NCI-H2081 (cell line): Measurements from ENCODE around the gene C1orf226.
"Not testable (repeated sequence)": the region's sequence is repeated elsewhere in the genome, so short reads cannot be mapped to it uniquely, and the experiment has no call there.

ENCODE experiments used
- DNase-seq, 2 experiments: peaks; one replicate each; lab custom pipeline; 2025; lab: John Stamatoyannopoulos, UW

Gene C1orf226, protein sequence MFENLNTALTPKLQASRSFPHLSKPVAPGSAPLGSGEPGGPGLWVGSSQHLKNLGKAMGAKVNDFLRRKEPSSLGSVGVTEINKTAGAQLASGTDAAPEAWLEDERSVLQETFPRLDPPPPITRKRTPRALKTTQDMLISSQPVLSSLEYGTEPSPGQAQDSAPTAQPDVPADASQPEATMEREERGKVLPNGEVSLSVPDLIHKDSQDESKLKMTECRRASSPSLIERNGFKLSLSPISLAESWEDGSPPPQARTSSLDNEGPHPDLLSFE

GRCh38 chr1:162381383-162381782 lies at the start of gene C1orf226:
Gene C1orf226, plus strand, starts transcription at chr1:162381728. Its CDS starts 174 bp downstream, at chr1:162381902.
- no peak for DNase-seq

DNA sequence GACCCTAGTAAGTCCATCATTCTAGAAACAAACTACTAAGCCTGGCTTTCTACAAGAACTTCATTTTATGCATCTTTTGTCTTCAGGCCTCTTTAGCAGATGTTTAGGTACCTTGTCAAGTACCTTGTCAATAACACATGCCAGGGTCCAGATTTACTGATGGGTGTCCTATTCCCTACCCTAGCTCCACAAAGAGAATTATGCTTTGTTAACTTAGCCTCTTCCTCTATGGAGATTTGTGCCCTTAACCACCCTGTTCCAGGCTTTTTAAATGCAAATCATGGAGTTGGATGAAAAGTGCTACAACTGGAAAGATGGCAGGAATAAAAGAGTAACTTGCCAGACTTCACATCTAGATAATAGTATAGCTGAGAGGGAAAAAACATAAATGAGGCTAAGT lies 47.5 kb upstream of the C1orf226 start:
- DNase-seq: no peak

- DNase-seq: peak in 1 of 2 experiments; percentile 23
Observed at GRCh38 chr1:162335126-162335525, 46.4 kb upstream of the C1orf226 start.

DNA sequence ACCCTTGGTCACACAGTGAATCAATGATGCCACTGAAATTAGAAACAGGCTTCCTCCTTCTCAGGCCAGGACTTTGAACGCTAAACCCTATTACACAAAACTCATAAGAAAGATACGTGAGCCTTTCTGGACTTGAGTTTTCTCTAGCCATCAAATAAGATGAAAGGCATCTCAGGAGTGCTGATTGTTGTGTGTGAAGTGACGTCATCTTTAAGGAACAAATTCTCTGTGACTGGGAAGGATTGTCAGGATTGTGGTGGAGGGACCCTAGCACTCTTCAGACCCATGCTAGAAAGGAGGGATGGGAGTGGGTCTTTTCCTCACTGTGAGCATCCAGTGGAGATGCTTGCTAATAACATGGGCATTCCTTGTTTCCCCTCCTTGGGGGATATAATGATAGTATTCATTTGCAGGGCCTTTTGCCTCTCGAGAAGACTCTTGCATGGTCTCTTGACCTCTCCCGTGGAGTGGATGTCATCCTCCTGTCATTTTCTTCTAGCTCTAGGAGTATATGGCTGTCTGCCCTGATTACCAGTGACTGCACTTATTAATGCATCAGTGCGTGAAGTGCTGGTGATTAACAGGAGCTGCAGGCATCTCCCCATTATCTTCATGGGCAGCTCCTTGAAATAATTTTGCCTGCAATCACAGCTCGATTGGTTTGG lies 44.8 kb upstream of the C1orf226 start:
- no peak for DNase-seq

- no peak for DNase-seq
Observed at GRCh38 chr1:162342452-162342983, 39.0 kb upstream of the C1orf226 start.

DNA sequence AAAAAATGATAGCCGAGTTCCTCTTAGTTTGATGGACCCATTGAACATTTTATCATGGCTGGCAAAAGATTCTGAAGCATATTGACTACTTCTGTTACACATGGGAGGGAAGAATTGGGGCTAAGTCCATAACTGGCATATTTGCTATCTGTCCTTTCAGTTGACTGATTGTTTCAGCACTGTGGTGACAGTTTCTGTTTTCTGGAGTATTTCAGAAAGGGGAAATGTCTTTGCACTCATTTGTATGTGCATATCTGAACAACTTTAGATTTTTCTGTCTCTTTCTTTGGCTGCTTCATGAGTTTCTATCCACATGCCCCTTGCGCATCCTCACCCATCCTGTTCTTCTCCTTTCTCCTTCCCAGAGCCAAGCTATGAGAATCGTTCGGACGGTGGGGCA lies 38.1 kb upstream of the C1orf226 start:
- DNase-seq: no peak

DNA sequence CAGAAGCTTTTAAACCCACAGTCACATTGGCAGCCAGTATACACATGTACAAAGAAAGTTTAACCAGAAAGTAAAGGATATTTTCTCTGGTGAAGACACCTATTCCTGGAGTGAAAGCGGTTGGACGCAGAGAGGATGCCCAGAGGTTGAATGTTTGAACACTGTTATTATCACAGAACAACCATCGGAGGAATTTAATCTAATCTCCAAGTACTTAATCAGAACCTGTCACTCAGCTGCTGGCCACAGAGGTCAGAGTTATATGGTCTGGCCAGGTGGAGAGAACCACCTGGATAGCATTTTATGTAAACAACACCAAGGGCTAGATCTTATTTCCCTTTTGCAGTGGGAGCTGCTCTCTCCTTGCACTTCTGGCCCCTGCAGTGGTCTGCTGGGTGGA lies 34.2 kb upstream of the C1orf226 start:
- DNase-seq: no peak

DNA sequence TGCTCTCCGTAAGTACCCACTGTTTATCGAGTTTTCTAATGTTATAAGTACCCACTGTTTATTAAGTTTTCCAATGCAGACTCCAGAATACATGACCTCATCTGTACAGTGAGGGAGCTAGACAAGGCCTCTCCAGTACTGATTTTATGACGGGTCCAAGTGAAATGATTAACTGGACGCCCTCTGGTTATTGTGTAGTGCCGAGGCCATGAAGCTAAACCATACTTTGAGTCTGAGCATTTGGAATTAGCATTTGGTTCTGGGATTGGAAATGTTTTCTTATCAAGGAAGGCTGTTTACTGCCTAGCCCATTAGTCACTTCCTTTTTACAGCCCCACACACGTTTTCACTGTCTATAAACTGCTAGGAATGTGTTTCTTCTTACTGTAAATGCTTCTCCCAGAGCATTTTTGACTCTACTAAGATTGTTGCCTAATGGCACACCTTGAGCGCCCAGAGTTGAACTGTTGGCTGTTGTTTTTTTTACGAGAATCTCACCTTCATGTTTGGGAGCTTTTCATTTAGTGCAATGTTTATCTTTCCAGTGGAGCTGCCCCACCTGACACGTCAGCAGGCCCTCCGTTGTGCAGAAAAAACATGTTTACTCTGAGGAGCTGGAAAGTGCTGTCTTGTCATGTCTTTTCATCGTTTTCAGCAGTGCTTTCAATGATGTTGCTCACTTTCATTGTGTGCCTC lies 31.7 kb upstream of the C1orf226 start:
- peak in 1 of 2 experiments; percentile 31 for DNase-seq

GRCh38 chr1:162351246-162351842 lies 30.2 kb upstream of the C1orf226 start:
- no peak for DNase-seq

DNA sequence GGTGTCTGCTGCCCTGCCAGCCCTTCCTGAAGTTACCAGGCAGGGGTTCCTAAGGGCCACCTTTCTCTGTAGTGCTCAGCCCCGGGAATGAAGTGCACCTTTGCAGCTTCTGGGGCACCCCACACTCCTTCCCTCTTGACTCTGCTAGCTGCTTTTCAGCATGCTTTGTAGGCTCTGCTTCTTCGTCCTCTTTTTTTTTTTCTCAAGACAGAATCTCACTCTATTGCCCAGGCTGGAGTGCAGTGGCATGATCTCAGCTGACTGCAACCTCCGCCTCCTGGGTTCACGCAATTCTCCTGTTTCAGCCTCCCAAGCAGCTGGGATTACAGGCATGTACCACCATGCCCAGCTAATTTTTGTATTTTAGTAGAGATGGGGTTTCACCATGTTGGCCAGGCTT lies 29.7 kb upstream of the C1orf226 start:
- DNase-seq: not testable (repeated sequence)

DNA sequence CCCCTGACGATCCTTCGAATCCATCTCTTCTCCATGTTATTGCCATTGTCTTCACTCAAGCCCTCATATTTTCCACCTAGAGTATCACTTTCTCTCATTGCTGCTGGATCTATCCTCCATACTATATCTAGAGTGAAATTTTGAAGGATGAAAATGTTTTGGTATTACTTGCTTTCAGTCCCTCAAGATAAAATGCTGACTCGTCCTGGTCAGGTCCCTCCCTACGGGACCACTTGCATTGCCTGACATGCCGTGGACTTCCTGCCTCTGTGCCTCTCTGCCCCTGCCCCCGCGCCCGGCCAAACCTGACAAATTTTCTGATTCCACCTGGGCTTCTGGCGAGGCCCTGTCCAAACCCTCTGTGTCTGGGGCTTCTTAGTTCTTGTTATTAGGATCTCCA lies 28.4 kb upstream of the C1orf226 start:
- no peak for DNase-seq

GRCh38 chr1:162353702-162354101 lies 27.8 kb upstream of the C1orf226 start:
- no peak for DNase-seq

GRCh38 chr1:162357681-162358266 lies 23.8 kb upstream of the C1orf226 start:
- DNase-seq: peak; percentile 24 to 29

GRCh38 chr1:162358928-162359327 lies 22.6 kb upstream of the C1orf226 start:
- no peak for DNase-seq

DNA sequence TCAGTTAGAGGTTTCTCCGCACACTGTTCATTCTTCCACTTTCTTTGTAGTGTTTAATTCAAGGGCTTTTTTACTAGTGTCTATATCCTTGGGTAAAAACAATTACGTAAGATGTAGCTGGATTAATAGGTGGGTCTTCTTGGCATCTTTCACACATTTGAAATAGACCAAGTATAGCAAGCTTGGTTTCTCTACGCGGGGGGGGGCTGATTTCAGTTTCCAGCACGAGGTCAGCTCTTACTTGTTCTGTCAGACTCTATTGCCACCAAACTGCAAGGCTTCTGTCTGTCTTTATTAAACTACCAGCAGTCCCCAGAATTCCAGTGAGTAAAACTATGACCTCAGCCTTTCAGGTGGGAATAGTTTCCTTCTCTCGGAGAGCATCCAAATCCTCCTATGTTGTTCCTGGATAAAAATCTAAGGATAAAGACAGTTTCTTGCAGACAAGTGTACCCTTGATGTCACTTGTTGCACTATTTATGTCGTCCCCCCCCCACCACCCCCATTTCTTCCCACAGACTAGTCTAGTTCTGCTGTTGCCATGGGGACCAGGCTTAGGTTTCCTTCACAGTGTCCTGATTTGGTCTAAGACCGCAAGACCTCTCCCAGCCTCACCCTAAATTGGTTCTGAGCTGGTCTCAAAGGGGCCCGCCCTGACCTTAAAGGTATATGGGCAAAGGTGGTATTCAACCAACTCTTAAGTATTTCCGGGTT lies 21.8 kb upstream of the C1orf226 start:
- DNase-seq: no peak

GRCh38 chr1:162360237-162360873 lies 21.2 kb upstream of the C1orf226 start:
- DNase-seq: no peak

- no peak for DNase-seq
Observed at GRCh38 chr1:162360874-162361260, 20.7 kb upstream of the C1orf226 start.

DNA sequence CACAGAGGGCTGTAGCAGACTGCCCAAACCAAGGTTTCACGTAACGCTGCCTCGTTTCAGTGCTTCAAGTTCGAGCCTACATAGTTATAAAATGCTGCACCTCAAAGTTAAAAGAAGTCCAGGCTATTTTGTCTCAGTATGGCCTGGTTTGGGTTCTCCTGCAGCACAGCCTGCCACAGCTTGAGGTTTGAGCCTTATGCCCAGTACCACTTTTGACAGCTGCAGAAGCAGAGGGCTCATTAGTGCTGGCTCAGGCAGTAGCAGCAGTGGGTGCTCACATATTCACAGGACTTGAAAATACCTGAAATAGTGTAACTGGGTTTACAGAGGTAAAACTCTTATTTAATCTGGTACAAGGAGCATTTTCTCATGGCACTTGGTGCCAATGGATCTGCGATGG lies 20.2 kb upstream of the C1orf226 start:
- no peak for DNase-seq

GRCh38 chr1:162363823-162364222 lies 17.7 kb upstream of the C1orf226 start:
- no peak for DNase-seq

DNA sequence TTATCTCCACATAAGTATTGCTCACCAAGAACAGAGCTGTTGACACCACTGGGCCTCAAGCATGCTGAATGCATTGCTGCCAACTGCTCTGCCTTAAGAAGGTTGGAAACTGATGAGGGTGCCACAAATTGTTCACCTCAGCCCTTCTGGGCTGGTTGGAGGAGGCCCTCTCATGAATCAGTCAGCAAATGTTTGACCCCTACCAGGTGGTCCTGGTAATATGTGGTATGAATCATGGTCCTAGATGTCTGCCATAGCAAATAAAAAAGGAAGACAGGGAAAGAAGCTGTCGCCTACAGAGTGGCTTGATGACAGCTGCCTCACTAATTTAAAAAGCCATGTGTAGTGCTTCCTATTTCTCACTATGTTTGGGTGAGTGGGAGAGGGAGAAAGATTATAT lies 17.0 kb upstream of the C1orf226 start:
- DNase-seq: no peak
